HL-60 (cell line): Measurements from ENCODE around the gene DARS2.
"Not testable (repeated sequence)": the region's sequence is repeated elsewhere in the genome, so short reads cannot be mapped to it uniquely, and the experiment has no call there.

Experiments
- DNase-seq, 2 experiments: peaks; one replicate each; pipeline ENCODE4 v3.0.0-alpha.2; 2010 to 2020; ENCODE audit warnings: low read depth in 1 of 2, low spot score in 1 of 2
- H3K27ac ChIP-seq: fragments of 250-450 bp; sonication (Bioruptor Pico); replicated peaks from 2 replicates; pipeline ENCODE4 v1.5.1; 2020; ENCODE audit warnings: mild to moderate bottlenecking, moderate library complexity
- H3K27me3 ChIP-seq: fragments of 250-450 bp; sonication (Bioruptor Pico); 2 replicates; pipeline ENCODE4 v1.5.1; 2021; ENCODE audit warnings: mild to moderate bottlenecking, moderate library complexity; ENCODE audit not compliant: insufficient read depth, poor library complexity, severe bottlenecking
- H3K4me3 ChIP-seq: replicated peaks from 2 replicates; pipeline ENCODE4 v1.5.1; 2011; ENCODE audit warnings: mild to moderate bottlenecking, control low read depth, low read length; ENCODE audit not compliant: insufficient read depth
- GABPA ChIP-seq: IDR thresholded peaks from 2 replicates; pipeline ENCODE4 v1.6.1; 2012; ENCODE audit warnings: low read depth
- POLR2AphosphoS5 ChIP-seq: IDR thresholded peaks from 2 replicates; pipeline ENCODE4 v1.6.1; 2012; ENCODE audit warnings: low read depth
- SPI1 ChIP-seq: IDR thresholded peaks from 2 replicates; pipeline ENCODE4 v1.6.1; 2012; ENCODE audit warnings: low read depth, mild to moderate bottlenecking, borderline replicate concordance
- TF ChIP-seq, protein P1 (sequence below): IDR thresholded peaks from 2 replicates; pipeline ENCODE4 v1.6.1; 2012; ENCODE audit warnings: low read depth; ENCODE audit not compliant: insufficient replicate concordance
- TF ChIP-seq, protein P2 (sequence below): IDR thresholded peaks from one replicate; pipeline ENCODE4 v1.5.1; 2011; ENCODE audit warnings: low read length, control low read depth, inconsistent platforms; ENCODE audit not compliant: insufficient read depth

The DARS2 gene

DNA sequence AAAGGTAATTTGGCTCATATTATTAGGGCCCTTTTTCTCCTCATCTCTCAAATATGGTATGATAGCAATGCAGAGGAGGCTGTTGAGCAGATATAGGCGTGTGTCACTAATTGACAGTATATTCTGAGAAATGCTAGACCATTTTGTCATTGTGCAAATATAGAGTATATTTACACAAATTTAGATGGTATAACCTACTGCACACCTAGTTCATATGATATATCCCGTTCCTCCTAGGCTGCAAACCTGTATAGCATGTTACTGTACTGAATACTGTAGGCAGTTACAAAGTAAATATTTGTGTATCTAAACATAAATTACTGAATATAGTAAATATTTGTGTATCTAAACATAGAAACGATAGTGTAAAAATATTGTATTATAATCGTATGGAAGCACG lies 52.3 kb downstream of the DARS2 start:
- DNase-seq, result no peak
- no peak overlapping the region for H3K4me3 ChIP-seq
- TF ChIP-seq, protein P1, sequence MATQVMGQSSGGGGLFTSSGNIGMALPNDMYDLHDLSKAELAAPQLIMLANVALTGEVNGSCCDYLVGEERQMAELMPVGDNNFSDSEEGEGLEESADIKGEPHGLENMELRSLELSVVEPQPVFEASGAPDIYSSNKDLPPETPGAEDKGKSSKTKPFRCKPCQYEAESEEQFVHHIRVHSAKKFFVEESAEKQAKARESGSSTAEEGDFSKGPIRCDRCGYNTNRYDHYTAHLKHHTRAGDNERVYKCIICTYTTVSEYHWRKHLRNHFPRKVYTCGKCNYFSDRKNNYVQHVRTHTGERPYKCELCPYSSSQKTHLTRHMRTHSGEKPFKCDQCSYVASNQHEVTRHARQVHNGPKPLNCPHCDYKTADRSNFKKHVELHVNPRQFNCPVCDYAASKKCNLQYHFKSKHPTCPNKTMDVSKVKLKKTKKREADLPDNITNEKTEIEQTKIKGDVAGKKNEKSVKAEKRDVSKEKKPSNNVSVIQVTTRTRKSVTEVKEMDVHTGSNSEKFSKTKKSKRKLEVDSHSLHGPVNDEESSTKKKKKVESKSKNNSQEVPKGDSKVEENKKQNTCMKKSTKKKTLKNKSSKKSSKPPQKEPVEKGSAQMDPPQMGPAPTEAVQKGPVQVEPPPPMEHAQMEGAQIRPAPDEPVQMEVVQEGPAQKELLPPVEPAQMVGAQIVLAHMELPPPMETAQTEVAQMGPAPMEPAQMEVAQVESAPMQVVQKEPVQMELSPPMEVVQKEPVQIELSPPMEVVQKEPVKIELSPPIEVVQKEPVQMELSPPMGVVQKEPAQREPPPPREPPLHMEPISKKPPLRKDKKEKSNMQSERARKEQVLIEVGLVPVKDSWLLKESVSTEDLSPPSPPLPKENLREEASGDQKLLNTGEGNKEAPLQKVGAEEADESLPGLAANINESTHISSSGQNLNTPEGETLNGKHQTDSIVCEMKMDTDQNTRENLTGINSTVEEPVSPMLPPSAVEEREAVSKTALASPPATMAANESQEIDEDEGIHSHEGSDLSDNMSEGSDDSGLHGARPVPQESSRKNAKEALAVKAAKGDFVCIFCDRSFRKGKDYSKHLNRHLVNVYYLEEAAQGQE, result no peak
- TF ChIP-seq, protein P2, sequence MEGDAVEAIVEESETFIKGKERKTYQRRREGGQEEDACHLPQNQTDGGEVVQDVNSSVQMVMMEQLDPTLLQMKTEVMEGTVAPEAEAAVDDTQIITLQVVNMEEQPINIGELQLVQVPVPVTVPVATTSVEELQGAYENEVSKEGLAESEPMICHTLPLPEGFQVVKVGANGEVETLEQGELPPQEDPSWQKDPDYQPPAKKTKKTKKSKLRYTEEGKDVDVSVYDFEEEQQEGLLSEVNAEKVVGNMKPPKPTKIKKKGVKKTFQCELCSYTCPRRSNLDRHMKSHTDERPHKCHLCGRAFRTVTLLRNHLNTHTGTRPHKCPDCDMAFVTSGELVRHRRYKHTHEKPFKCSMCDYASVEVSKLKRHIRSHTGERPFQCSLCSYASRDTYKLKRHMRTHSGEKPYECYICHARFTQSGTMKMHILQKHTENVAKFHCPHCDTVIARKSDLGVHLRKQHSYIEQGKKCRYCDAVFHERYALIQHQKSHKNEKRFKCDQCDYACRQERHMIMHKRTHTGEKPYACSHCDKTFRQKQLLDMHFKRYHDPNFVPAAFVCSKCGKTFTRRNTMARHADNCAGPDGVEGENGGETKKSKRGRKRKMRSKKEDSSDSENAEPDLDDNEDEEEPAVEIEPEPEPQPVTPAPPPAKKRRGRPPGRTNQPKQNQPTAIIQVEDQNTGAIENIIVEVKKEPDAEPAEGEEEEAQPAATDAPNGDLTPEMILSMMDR, result no peak
- no peak for TF ChIP-seq GABPA

DNA sequence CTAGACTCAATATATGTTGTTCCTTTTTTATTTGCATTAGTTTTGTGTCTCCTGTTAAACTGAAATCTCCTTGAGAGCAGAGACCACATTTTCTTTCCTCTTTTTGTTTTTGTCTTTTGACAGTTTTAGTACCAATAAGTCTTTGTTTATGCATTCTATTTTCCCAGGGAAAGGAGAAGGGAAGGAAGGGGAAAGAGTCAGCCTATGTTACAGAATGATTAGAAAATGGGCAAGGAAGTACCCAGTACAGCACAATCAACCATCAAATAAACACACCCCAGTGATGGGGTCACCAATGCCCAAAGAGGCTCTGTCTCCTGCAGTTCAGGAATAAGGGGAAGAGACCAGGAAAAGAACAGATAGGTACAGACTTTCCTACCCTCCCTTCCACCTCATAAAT lies 53.8 kb downstream of the DARS2 start:
- no peak overlapping the region for H3K27ac ChIP-seq
- no peaks in the 10 kb centered on the region for H3K27me3 ChIP-seq
- H3K4me3 ChIP-seq, result no peak overlapping the region
- no peak for TF ChIP-seq GABPA
- TF ChIP-seq POLR2AphosphoS5, result no peak
- TF ChIP-seq, protein P1, result no peak
- TF ChIP-seq, protein P2, result no peak
- no peak for TF ChIP-seq SPI1
- no peak for DNase-seq

More for the DNA sequence above, 52.3 kb downstream of the DARS2 start:
- Histone ChIP-seq H3K27me3 (no peaks in the 10 kb centered on the region), H3K27ac (no peak overlapping the region)

DNA sequence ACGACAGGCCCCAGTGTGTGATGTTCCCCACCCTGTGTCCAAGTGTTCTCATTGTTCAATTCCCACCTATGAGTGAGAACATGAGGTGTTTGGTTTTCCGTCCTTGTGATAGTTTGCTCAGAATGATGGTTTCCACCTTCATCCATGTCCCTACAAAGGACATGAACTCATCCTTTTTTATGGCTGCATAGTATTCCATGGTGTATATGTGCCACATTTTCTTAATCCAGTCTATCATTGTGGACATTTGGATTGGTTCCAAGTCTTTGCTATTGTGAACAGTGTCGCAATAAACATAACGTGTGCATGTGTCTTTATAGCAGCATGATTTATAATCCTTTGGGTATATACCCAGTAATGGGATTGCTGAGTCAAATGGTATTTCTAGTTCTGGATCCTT lies 56.6 kb downstream of the DARS2 start:
- not testable (repeated sequence) for H3K27me3 ChIP-seq, DNase-seq, H3K4me3 ChIP-seq, H3K27ac ChIP-seq

DNA sequence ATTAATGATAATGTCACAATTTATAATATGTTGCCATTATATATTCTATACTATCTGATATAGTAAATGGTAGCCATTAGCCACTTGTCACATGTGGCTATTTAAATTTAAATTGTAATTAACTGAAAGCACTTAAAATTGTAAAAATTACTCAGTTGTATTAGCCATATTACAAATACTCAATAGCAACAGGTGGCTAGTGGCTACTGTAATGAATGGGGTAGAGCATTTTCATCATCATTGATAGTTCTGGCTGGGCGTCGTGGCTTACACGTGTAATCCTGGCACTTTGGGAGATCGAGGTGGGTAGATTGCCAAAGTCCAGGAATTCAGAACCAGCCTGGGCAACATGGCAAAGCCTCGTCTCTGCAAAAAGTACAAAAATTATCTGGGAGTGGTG lies 60.2 kb downstream of the DARS2 start:
- Histone ChIP-seq H3K27me3 (no peaks in the 10 kb centered on the region), H3K4me3 (no peak overlapping the region), H3K27ac (no peak overlapping the region)
- no peak for DNase-seq
- TF ChIP-seq GABPA, result no peak
- TF ChIP-seq, protein P1, result no peak
- TF ChIP-seq POLR2AphosphoS5, result no peak
- TF ChIP-seq SPI1, result no peak
- TF ChIP-seq, protein P2, result no peak
